ENCODE results near the gene RBP7.
"Not testable (repeated sequence)": the region's sequence is repeated elsewhere in the genome, so short reads cannot be mapped to it uniquely, and the experiment has no call there.

Gene RBP7

DNA sequence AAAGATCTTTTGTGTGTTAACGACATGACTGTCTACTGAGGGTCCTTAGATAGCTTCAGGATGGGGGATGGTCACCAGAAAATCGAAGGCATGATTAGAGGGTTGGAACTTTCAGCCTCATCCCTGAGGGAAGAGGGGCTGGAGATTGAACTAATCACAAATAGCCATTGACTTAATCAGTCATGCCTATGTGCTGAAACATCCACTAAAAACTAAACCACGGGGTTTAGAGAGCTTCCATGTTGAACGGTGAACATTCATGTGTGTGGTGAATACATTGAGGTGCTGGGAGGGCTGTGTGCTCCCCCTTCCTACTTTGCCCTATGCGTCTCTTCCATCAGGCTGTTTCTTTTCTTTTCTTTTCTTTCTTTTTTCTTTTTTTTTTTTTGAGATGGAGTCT, 17.0 kb downstream of the RBP7 start:
- TF ChIP-seq, protein P1, sequence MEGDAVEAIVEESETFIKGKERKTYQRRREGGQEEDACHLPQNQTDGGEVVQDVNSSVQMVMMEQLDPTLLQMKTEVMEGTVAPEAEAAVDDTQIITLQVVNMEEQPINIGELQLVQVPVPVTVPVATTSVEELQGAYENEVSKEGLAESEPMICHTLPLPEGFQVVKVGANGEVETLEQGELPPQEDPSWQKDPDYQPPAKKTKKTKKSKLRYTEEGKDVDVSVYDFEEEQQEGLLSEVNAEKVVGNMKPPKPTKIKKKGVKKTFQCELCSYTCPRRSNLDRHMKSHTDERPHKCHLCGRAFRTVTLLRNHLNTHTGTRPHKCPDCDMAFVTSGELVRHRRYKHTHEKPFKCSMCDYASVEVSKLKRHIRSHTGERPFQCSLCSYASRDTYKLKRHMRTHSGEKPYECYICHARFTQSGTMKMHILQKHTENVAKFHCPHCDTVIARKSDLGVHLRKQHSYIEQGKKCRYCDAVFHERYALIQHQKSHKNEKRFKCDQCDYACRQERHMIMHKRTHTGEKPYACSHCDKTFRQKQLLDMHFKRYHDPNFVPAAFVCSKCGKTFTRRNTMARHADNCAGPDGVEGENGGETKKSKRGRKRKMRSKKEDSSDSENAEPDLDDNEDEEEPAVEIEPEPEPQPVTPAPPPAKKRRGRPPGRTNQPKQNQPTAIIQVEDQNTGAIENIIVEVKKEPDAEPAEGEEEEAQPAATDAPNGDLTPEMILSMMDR (conservative IDR thresholded peaks at IDR 0.05; ENCODE audit: control insufficient read depth, insufficient read depth, low read depth, low read length), result no peak
- H3K4me3 ChIP-seq (ENCODE audit: control insufficient read depth, low read depth, low read length), result no peak overlapping the region
- no peak for DNase-seq (ENCODE audit: low read depth)

DNA sequence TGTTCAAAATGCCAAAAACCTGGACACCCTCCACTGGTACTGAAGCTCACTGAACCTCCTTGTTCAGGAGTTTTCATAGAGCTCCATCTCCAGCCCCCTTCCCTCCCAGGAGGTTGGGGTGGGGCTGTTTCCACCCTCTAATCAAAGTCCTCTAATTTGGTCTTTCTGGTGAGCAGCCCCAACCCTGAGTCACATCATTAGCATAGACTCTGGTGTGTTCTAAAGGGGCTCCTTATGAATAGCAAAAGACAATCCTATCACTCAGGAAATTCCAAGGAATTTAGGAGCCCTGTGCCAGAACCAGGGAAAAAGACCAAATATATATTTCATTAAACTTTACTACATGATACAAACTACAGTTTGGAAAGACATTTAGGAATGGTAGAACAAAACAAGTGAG, 22.5 kb downstream of the RBP7 start:
- no peak for DNase-seq (ENCODE audit: low read depth)
- no peak overlapping the region for H3K4me3 ChIP-seq (ENCODE audit: control insufficient read depth, low read depth, low read length)
- TF ChIP-seq, protein P1 (conservative IDR thresholded peaks at IDR 0.05; ENCODE audit: control insufficient read depth, insufficient read depth, low read depth, low read length), result no peak

DNA sequence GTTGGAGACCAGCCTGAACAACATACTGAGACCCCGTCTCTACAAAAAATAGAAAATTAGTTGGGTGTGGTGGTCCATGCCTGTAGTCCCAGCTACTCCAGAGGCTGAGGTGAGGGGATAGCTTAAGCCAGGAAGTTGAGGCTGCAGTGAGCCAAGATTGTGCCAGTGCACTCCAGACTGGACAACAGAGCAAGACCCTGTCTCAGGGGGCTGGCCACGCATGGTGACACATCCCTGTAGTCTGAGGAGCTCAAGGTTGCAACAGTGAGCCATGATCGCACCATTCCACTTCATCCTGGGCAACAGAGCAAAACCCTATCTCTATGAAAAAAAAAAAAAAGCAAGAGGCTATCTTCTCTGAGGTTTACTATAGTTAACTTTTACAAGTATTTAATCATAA, 23.1 kb downstream of the RBP7 start:
- DNase-seq (ENCODE audit: low read depth), result no peak
- TF ChIP-seq, protein P1 (conservative IDR thresholded peaks at IDR 0.05; ENCODE audit: control insufficient read depth, insufficient read depth, low read depth, low read length), result no peak
- no peak overlapping the region for H3K4me3 ChIP-seq (ENCODE audit: control insufficient read depth, low read depth, low read length)

DNA sequence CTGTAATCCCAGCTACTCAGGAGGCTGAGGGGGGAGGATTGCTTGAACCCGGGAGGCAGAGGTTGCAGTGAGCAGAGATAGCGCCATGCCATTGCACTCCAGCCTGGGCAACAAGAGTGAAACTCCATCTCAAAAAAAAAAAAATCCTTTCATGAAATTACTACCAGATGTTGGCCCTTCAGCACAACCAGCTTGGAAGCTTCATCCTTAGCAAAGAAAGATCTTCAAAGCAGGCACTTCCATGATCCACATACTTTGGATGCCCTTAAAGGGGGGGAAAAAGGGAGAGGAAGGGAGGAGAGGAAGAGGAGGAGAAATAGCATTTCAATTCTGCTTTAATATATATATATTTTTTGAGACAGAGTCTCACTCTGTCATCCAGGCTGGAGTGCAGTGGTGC, 23.6 kb downstream of the RBP7 start:
- not testable (repeated sequence) for H3K4me3 ChIP-seq (ENCODE audit: control insufficient read depth, low read depth, low read length); DNase-seq (ENCODE audit: low read depth)

DNA sequence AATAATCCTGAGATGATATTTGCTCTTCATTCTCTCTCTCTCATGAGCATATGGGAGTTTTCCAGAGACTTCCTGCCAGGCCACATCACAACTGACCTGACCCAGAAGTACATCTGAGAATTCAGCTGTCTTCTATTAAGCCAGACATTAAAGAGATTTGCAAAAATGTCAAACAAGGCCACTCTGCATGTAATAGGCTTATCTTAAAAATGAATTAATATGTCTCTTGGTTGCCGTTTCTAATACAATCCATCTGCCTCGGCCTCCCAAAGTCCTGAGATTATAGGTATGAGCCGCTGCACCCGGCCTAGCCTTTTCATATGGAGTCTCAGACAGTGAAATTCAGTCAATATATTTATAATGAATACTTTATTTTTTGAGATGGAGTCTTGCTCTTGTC, 25.0 kb downstream of the RBP7 start:
- DNase-seq (ENCODE audit: low read depth); H3K4me3 ChIP-seq (ENCODE audit: control insufficient read depth, low read depth, low read length): not testable (repeated sequence)

DNA sequence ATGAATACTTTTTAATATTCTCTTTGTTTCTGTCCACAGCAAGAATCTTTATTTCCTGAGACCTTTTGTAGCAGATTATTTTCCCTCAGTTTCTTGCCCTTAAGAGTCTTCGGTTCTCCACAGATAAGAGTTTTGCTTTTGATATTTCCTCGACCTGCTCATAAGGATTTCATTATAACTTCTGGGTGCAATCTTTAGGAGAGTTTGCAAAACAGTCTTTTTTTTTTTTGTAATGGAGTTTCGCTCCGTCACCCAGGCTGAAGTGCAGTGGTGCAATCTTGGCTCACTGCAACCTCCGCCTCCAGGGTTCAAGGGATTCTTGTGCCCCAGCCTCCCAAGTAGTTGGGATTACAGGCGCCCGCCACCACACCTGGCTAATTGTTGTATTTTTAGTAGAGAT, 25.6 kb downstream of the RBP7 start:
- H3K4me3 ChIP-seq (ENCODE audit: control insufficient read depth, low read depth, low read length), result no peak overlapping the region
- no peak for DNase-seq (ENCODE audit: low read depth)
- TF ChIP-seq, protein P1 (conservative IDR thresholded peaks at IDR 0.05; ENCODE audit: control insufficient read depth, insufficient read depth, low read depth, low read length), result no peak

DNA sequence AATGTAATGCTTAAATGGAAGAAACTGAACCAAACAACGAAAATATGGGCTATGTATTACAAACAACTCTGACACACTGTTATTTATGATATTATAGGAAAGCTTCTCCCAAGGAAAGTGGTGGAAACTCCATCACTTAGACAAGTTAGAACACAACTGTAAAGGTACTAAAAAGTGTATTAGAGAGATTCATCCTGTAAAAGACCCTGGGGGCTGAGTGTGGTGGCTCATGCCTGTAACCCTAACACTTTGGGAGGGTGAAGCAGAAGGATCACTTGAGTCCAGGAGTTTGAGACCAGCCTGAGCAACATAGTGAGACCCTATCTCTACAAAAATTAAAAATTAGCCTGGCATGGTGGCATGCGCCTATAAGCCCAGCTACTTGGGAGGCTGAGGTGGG, 28.3 kb downstream of the RBP7 start:
- TF ChIP-seq, protein P1 (conservative IDR thresholded peaks at IDR 0.05; ENCODE audit: control insufficient read depth, insufficient read depth, low read depth, low read length), result no peak
- H3K4me3 ChIP-seq (ENCODE audit: control insufficient read depth, low read depth, low read length), result no peak overlapping the region
- DNase-seq (ENCODE audit: low read depth), result no peak

DNA sequence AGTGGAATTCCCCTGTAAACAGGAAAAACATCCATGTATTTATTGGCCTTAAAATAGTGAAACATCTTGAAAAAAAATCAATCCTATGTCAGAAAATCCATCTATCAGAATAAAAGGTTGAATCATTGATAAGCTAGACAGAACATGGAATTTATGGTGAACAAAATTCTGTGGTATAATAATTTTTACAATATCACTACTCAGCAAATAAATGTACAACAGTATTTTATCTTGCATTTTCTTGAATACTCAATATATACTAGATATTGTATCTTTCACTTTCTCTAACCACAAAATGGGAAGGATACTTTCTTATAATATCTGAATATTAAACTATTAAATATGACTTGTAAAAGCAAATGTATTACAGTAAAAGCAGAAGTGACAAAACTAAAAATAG, 30.0 kb downstream of the RBP7 start:
- H3K4me3 ChIP-seq (ENCODE audit: control insufficient read depth, low read depth, low read length), result no peak overlapping the region
- TF ChIP-seq, protein P1 (conservative IDR thresholded peaks at IDR 0.05; ENCODE audit: control insufficient read depth, insufficient read depth, low read depth, low read length), result no peak
- no peak for DNase-seq (ENCODE audit: low read depth)

DNA sequence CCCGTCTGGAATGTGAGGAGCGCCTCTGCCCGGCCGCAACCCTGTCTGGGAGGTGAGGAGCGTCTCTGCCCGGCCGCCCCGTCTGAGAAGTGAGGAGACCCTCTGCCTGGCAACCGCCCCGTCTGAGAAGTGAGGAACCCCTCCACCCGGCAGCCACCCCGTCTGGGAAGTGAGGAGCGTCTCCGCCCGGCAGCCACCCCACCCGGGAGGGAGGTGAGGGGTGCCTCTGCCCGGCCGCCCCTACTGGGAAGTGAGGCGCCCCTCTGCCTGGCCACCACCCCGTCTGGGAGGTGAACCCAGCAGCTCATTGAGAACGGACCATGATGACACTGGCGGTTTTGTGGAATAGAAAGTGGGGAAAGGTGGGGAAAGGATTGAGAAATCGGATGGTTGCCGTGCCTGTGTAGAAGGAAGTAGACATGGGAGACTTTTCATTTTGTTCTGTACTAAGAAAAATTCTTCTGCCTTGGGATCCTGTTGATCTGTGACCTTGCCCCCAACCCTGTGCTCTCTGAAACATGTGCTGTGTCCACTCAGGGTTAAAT, 32.0 kb downstream of the RBP7 start:
- not testable (repeated sequence) for H3K4me3 ChIP-seq (ENCODE audit: control insufficient read depth, low read depth, low read length); DNase-seq (ENCODE audit: low read depth)

All from fibroblast of mammary gland (primary cell).